Tracheal epithelial cell (primary cell): Measurements from ENCODE around the gene TLK1. TPM values are rescaled to one million over a fixed set of nuclear protein-coding genes. Genes with fewer than 3 reads are reported as not detected.

Experiments used
- total RNA-seq: library from RNA; depleted of rRNA; stranded (reverse); fragments of >200 nt; gene quantifications from 2 replicates; pipeline ENCODE4 v1.2.1, GENCODE V29; 2014

The TLK1 gene
- total RNA-seq = 14.7 and 20.9 TPM in 2 replicates

GRCh38 chr2:171160119-171160955 lies at the start of gene TLK1:
TSS of gene TLK1 (minus strand) at chr2:171160893. CDS start at chr2:171160428, 465 bp downstream.

Other genes with a start within 250 kb of the TLK1 start
- gene GORASP2, start 231.6 kb downstream of the TLK1 start, total RNA-seq = 19.0 and 26.3 TPM in 2 replicates